Measurements from ENCODE around the gene PAX8. TPM values are rescaled to one million over a fixed set of nuclear protein-coding genes. Genes with fewer than 3 reads are reported as not detected.

PAX8 gene
- total and polyA plus RNA-seq, 8 donors = 0.28 to 6.5 (median 1.1) TPM; not detected in 3

- no peaks in the 10 kb centered on the region for H3K9me3 ChIP-seq
- TF ChIP-seq CTCF (IDR thresholded peaks at IDR 0.05) (no peak), POLR2A (IDR thresholded peaks at IDR 0.05) (no peak), EP300 (IDR thresholded peaks at IDR 0.05) (no peak), POLR2AphosphoS5 (IDR thresholded peaks at IDR 0.05) (no peak)
- peak in 1 of 2 donors; percentile 89 for DNase-seq
- peaks cover 3 to 31% (median 14%) of the 10 kb centered on the region in 4 donors for H3K36me3 ChIP-seq
- no peak overlapping the region for H3K4me3 ChIP-seq
- intact Hi-C loops (cut with DNase I; ENCODE audit: low total_unique reads) = no loop called here
- no peaks in the 10 kb centered on the region for H3K27me3 ChIP-seq
- 54 to 67% (median 56%) methylated on average over 9 to 10 of the region's 10 CpGs for WGBS, 5 donors
- peaks cover 11 to 44% (median 30%) of the 10 kb centered on the region in 4 donors for H3K4me1 ChIP-seq
- peak overlapping the region in 1 of 5 donors; percentile 16 for H3K27ac ChIP-seq
Measured at GRCh38 chr2:113185664-113186432, 92.9 kb downstream of the PAX8 start.

GRCh38 chr2:113184531-113185230 lies 94.0 kb downstream of the PAX8 start:
- H3K9me3 ChIP-seq = no peaks in the 10 kb centered on the region
- no peak overlapping the region for H3K27ac ChIP-seq
- DNase-seq = no peak
- H3K36me3 ChIP-seq = peaks cover 3 to 31% (median 14%) of the 10 kb centered on the region in 4 donors
- peaks cover 11 to 55% (median 41%) of the 10 kb centered on the region in 4 donors for H3K4me1 ChIP-seq
- no peaks in the 10 kb centered on the region for H3K27me3 ChIP-seq
- no peak overlapping the region for H3K4me3 ChIP-seq
- TF ChIP-seq CTCF (IDR thresholded peaks at IDR 0.05) = no peak
- TF ChIP-seq POLR2A (IDR thresholded peaks at IDR 0.05) = no peak
- no peak for TF ChIP-seq POLR2AphosphoS5 (IDR thresholded peaks at IDR 0.05)
- TF ChIP-seq EP300 (IDR thresholded peaks at IDR 0.05) = no peak
- WGBS, 5 donors = 86 to 93% (median 90%) methylated on average over 7 to 8 of the region's 8 CpGs
- intact Hi-C loops (cut with DNase I; ENCODE audit: low total_unique reads) = no loop called here

DNA sequence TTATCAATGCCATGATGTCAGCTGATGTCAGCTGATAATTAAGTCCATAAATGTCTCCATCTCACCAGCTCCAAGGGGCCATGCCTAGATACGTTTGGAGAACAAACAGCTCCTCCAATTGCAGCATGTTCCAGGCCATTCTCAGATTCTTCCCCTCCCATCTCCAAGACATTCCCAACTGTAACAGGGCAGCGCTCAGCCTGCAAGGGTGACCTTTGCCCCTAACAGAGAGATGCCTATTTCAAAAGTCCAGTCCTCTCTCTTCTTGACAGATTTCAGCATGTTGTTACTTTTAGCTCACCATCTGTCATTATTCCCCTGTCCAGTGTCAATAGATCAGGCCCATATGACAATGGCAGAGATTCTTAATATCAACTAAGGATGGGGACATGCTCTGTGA lies 95.0 kb downstream of the PAX8 start:
- TF ChIP-seq POLR2AphosphoS5 (IDR thresholded peaks at IDR 0.05) = no peak
- no peak for TF ChIP-seq EP300 (IDR thresholded peaks at IDR 0.05)
- no peak for TF ChIP-seq POLR2A (IDR thresholded peaks at IDR 0.05)
- TF ChIP-seq CTCF (IDR thresholded peaks at IDR 0.05) = no peak
- 80 to 83% (median 82%) methylated on average over 2 of the region's 2 CpGs for WGBS, 5 donors
- intact Hi-C loops (cut with DNase I; ENCODE audit: low total_unique reads) = no loop called here
- H3K9me3 ChIP-seq = no peaks in the 10 kb centered on the region
- H3K4me3 ChIP-seq = no peak overlapping the region
- no peak overlapping the region for H3K27ac ChIP-seq
- H3K27me3 ChIP-seq = no peaks in the 10 kb centered on the region
- H3K4me1 ChIP-seq = peaks cover 17 to 65% (median 46%) of the 10 kb centered on the region in 4 donors
- peaks cover 3 to 28% (median 14%) of the 10 kb centered on the region in 4 donors for H3K36me3 ChIP-seq
- no peak for DNase-seq

- Histone ChIP-seq H3K4me1 (peaks cover 17 to 69% (median 48%) of the 10 kb centered on the region in 4 donors), H3K9me3 (no peaks in the 10 kb centered on the region), H3K27me3 (no peaks in the 10 kb centered on the region), H3K36me3 (peaks cover 3 to 27% (median 14%) of the 10 kb centered on the region in 4 donors), H3K4me3 (no peak overlapping the region), H3K27ac (no peak overlapping the region)
- intact Hi-C loops (cut with DNase I; ENCODE audit: low total_unique reads) = no loop called here
- TF ChIP-seq CTCF (IDR thresholded peaks at IDR 0.05) = no peak
- TF ChIP-seq POLR2AphosphoS5 (IDR thresholded peaks at IDR 0.05) = no peak
- TF ChIP-seq EP300 (IDR thresholded peaks at IDR 0.05) = no peak
- no peak for TF ChIP-seq POLR2A (IDR thresholded peaks at IDR 0.05)
- WGBS, 5 donors = 85 to 96% (median 94%) methylated on average over 8 of the region's 8 CpGs
- DNase-seq = no peak
Measured at GRCh38 chr2:113183264-113183663, 95.5 kb downstream of the PAX8 start.

All from stomach (tissue), 9 donors.